Measurements from ENCODE around the gene DLGAP1. TPM values are rescaled to one million over a fixed set of nuclear protein-coding genes. Genes with fewer than 3 reads are reported as not detected.

DLGAP1 gene
- total RNA-seq, 1 donor from 2014 or later: 3.2 TPM

DNA sequence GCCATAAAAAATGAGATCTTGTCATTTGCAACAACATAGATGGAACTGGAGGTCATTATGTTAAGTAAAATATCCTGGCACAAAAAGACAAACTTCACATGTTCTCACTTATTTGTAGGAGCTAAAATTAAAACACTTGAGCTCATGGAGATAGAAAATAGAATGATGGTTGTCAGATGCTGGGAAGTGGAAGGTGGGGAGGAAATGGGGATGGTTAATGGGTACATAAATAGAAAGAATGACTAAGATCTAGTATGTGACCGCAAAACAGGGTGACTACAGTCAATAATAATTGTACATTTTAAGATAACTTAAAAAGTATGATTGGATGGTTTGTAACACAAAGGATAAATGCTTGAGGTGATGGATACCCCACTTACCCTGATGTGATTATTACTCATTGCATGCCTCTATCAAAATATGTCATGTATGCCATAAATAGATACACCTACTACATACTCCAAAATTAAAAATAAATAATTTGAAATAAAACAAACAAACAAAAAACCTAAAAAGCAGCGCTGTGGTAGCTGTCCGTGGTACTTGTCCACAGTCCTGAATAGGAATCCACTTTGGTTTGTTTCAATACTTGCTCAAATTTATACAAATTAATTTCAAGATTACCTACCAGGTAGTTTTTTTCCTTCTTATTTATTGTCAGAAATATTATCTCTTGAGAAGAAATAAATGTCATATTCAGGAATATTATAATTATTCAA is 224.5 kb downstream of the DLGAP1 start:
- H3K27me3 ChIP-seq: no peaks in the 10 kb centered on the region
- no peak overlapping the region for H3K4me3 ChIP-seq
- H3K4me1 ChIP-seq: no peaks in the 10 kb centered on the region
- intact Hi-C loops (cut with DNase I): no loop called here
- H3K9me3 ChIP-seq: no peaks in the 10 kb centered on the region
- TF ChIP-seq, protein P1, sequence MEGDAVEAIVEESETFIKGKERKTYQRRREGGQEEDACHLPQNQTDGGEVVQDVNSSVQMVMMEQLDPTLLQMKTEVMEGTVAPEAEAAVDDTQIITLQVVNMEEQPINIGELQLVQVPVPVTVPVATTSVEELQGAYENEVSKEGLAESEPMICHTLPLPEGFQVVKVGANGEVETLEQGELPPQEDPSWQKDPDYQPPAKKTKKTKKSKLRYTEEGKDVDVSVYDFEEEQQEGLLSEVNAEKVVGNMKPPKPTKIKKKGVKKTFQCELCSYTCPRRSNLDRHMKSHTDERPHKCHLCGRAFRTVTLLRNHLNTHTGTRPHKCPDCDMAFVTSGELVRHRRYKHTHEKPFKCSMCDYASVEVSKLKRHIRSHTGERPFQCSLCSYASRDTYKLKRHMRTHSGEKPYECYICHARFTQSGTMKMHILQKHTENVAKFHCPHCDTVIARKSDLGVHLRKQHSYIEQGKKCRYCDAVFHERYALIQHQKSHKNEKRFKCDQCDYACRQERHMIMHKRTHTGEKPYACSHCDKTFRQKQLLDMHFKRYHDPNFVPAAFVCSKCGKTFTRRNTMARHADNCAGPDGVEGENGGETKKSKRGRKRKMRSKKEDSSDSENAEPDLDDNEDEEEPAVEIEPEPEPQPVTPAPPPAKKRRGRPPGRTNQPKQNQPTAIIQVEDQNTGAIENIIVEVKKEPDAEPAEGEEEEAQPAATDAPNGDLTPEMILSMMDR (IDR thresholded peaks at IDR 0.05): no peak
- TF ChIP-seq POLR2AphosphoS5 (IDR thresholded peaks at IDR 0.05; ENCODE audit: insufficient read depth in 1 of 2, low read depth in 1 of 2): no peak
- TF ChIP-seq POLR2A (IDR thresholded peaks at IDR 0.05): no peak
- DNase-seq (ENCODE audit: extremely low spot score in 2 of 2): no peak
- no peak overlapping the region for H3K27ac ChIP-seq
- H3K36me3 ChIP-seq: no peaks in the 10 kb centered on the region

DNA sequence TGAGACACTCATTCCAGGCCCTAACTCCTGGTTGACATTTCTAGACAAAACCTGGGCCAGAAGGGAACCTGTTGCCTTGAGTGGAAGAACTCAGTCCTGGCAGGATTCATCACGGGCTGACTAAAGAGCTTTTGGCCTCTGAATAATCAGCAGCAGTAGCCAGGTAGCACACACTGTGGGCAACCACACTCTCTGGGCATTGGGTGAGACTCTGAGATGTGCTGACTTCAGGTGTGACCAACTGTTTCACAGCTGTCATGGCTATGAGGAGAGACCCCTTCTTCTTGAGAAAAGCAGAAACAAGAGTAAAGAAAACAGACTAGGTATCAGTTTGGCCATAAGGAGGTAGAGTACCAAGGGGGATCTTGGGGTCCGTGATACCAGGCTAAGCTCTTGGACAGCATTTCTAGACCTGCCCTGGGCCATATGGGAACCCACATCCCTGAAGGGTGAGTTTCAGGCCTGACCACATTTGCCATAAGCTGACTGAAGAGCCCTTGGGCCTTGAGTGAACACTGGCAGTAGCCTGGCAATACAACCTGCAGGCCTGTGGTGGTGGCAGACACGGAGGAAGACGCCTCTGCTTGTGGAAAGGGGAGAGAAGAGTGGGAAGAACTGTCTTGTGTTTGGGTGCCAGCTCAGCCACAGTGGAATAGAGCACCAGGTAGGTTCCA is 230.9 kb downstream of the DLGAP1 start:
- no peaks in the 10 kb centered on the region for H3K9me3 ChIP-seq
- no peaks in the 10 kb centered on the region for H3K27me3 ChIP-seq
- no peak overlapping the region for H3K4me3 ChIP-seq
- TF ChIP-seq POLR2A (IDR thresholded peaks at IDR 0.05): no peak
- TF ChIP-seq, protein P1 (IDR thresholded peaks at IDR 0.05): no peak
- no peak for TF ChIP-seq POLR2AphosphoS5 (IDR thresholded peaks at IDR 0.05; ENCODE audit: insufficient read depth in 1 of 2, low read depth in 1 of 2)
- intact Hi-C loops (cut with DNase I): no loop called here
- no peak for DNase-seq (ENCODE audit: extremely low spot score in 2 of 2)
- no peaks in the 10 kb centered on the region for H3K36me3 ChIP-seq
- H3K4me1 ChIP-seq: no peaks in the 10 kb centered on the region
- no peak overlapping the region for H3K27ac ChIP-seq

DNA sequence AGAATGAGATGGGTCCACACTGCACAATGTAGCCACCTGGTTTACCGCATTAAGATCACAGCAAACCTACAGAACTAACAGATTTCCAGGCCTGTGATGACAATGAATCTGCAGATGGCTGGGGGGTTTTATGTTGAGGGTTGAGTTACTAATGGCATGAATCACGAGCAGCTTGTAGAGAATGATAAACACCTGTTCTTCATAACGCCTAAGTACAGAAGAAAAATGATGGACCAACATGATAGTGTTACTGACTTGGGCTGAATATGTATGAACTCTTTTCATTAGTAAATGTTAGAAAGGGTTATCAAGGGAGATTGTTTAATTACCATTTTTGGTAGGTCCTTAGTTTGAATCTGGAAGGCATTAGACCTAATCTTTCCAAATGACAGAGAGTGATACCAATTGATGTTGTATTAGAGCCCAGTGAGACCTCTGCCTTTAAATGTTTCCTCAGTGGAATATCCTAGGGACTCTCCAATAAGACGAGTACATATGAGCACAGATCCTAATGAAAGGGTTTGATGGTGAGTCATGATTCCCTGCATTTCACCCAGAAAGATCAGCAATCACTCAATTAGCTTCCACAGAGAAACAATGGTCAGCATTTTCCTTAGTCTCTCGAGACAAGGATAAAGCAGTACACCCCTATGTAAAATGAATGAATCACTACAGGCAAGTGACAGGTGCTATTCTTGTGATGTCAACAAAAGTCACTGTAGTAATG is 243.8 kb downstream of the DLGAP1 start:
- H3K27me3 ChIP-seq: no peaks in the 10 kb centered on the region
- H3K27ac ChIP-seq: no peak overlapping the region
- no peak for TF ChIP-seq POLR2AphosphoS5 (IDR thresholded peaks at IDR 0.05; ENCODE audit: insufficient read depth in 1 of 2, low read depth in 1 of 2)
- no peak for TF ChIP-seq POLR2A (IDR thresholded peaks at IDR 0.05)
- TF ChIP-seq, protein P1 (IDR thresholded peaks at IDR 0.05): no peak
- H3K9me3 ChIP-seq: no peaks in the 10 kb centered on the region
- intact Hi-C loops (cut with DNase I): no loop called here
- no peak overlapping the region for H3K4me3 ChIP-seq
- no peaks in the 10 kb centered on the region for H3K4me1 ChIP-seq
- no peaks in the 10 kb centered on the region for H3K36me3 ChIP-seq
- no peak for DNase-seq (ENCODE audit: extremely low spot score in 2 of 2)

DNA sequence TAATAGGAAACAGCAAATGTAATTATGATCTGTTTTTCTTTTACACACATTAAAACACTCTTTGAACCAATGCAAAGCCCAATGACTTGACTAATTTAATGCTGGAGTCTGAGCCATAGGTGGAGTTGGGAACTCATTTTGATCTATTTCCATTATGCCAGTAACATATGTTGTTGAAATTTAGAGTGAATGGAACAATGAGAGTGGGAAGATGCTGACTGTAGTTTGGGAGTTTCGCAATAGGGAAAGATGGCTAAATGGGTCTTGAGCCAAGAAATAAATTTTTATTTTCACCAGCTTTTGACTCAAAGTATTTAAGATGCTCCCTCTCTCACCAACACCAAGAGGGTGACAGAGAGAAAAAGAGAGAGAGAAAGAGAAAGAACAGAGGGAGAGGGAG is 246.7 kb downstream of the DLGAP1 start:
- H3K4me3 ChIP-seq: no peak overlapping the region
- H3K4me1 ChIP-seq: no peaks in the 10 kb centered on the region
- H3K27ac ChIP-seq: no peak overlapping the region
- TF ChIP-seq, protein P1 (IDR thresholded peaks at IDR 0.05): no peak
- TF ChIP-seq POLR2AphosphoS5 (IDR thresholded peaks at IDR 0.05; ENCODE audit: insufficient read depth in 1 of 2, low read depth in 1 of 2) (no peak), POLR2A (IDR thresholded peaks at IDR 0.05) (no peak)
- no peaks in the 10 kb centered on the region for H3K36me3 ChIP-seq
- no peaks in the 10 kb centered on the region for H3K27me3 ChIP-seq
- intact Hi-C loops (cut with DNase I): no loop called here
- no peaks in the 10 kb centered on the region for H3K9me3 ChIP-seq
- DNase-seq (ENCODE audit: extremely low spot score in 2 of 2): no peak
